Stimulated activated CD4-positive, alpha-beta T cell treated with anti-CD3 and anti-CD28 coated beads, Interleukin-1b, Interleukin-23, amount 100 ng/mL, for 24 hours (primary cell): ENCODE data around the gene MYH6.
A peak's percentile ranks its signal among the peaks of the same experiment; 100 is the strongest.

Experiments
- DNase-seq, 4 experiments: peaks; one replicate each; pipeline ENCODE4 v3.0.0-alpha.2; 2020; ENCODE audit warnings: low read depth in 4 of 4, low spot score in 1 of 4

MYH6 gene

DNA sequence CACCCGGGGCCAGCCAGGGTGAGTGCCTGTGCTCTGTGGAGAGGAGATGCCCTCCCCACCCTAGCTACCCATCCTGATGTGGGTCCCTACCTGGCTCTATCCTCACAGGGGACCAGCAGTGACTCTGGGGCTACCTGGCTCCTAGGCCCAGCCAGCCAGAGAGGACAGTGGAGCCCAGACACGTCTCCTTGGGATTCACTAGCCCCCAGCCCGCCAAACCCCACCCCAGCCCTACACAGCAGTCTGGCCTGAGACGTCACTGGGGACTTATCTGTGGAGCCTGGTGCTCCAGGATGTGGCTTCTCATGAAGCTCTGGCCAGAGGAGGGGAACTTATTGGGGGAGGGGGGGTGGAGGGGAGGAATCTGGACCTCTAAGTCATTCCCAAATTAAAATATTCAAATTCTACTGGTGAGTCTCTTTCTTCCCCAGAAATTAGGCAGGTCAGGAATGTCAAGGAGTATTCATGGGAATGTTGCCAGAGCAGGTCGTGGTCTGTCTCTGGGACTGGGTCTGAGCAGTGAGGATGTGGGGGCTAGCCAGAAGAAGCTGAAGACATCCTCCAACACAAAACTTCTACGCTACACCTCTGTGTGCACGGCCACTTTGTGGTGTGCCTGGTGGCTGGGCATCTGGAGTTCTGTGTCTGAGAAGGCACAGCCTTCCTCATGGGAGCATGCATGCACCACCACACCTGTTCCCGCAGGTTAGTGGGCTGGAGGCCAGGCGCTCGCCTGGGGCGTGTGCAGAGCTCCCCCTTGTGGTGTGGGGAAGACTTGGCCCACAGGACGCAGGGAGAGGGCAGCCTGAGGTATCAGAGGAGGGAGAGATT is 28.5 kb downstream of the MYH6 start:
- peak; percentile 38 to 54 (median 42) for DNase-seq

DNA sequence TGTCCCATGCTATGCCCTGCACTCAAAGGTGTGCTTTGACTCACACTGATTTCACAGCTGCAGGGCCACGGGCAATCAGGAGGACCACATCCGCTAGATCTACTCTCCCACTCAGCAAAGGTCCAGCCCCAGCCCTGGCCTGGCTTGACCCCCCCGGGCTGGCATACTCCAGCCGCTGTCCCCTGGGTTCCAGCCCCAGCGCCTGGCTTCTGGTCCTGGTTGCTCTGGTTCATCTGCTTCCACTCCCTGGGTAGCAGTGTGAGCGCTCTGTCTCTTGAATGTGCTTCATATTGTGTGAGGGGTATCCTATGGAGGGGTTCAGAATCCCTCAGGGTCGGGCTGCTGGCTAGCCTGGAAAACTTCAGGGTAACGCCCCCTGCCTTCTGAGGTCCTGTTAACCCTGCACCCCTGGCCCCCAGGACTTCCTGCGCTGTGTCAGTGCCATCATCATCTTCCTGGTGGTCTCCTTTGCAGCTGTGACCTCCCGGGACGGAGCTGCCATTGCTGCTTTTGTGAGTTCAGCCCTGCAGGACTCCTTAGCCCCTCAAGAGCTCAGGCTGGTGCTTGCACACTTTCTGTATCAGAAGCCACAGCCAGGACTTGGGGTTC is 29.4 kb downstream of the MYH6 start:
- no peak for DNase-seq

- no peak for DNase-seq
Measured at GRCh38 chr14:23377573-23378563, 30.2 kb downstream of the MYH6 start.

DNA sequence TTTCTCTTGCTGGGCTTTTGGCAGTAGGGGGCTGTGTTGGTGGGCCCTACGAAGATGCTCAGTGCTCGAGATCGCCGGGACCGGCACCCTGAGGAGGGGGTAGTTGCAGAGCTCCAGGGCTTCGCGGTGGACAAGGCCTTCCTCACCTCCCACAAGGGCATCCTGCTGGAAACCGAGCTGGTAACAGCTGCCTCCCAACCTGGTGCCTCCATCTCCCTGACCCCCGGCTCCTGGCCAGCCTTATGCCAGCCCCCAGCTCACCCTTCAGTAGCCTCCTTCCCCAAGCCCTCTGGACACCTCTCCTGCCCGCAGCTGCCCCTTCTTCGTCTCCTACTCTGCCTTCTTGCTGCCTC is 30.9 kb downstream of the MYH6 start:
- DNase-seq: no peak

DNA sequence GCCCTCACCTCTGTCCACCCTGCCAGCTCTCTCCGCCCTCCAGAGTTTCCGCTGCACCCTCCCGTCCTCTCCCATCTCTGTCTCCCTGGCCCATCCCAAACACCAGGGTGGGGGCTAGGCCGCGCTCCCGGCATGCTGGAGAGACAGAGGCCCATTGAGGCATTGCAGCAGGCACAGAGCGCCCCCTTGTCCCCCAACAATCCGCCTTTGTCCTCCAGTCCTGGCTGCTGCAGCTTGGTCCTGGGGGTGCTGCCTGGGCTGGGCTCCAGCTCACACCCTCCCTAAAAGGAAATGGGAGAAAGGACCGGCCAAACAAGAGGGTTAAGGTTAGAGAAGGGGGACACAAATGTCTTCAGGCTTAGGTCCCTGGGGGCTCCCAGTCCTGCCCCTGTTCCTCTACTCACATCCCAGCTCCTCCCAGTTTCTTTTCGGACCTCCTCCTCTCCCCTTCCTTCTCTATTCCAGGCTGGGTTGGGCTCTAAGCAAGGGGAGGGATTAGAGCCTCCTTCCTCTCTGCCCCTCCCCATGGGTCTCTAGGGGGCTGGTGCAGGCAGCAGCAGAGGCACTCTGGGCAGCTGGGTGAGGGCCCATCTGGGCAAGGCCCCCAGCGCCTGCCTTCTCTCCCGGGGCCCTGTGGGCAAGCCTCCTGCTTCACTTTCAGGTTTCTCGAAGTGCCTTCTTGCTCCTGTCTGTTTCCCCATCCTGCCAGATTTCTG is 31.4 kb downstream of the MYH6 start, which contains the start of gene CMTM5:
CMTM5 (plus strand) TSS at position 565 of the 716 bp plus-strand sequence. CDS start 206 bp downstream, outside the sequence.
- DNase-seq: no peak

GRCh38 chr14:23375527-23376251 is 32.4 kb downstream of the MYH6 start:
- DNase-seq: no peak

DNA sequence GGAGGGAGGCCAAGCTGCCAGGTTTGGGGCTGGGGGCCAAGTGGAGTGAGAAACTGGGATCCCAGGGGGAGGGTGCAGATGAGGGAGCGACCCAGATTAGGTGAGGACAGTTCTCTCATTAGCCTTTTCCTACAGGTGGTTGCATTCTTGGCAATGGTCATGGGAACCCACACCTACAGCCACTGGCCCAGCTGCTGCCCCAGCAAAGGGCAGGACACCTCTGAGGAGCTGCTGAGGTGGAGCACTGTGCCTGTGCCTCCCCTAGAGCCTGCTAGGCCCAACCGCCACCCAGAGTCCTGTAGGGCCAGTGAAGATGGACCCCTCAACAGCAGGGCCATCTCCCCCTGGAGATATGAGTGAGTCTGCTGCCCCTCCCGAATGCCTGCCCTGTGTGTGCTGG is 35.0 kb downstream of the MYH6 start:
- no peak for DNase-seq

DNA sequence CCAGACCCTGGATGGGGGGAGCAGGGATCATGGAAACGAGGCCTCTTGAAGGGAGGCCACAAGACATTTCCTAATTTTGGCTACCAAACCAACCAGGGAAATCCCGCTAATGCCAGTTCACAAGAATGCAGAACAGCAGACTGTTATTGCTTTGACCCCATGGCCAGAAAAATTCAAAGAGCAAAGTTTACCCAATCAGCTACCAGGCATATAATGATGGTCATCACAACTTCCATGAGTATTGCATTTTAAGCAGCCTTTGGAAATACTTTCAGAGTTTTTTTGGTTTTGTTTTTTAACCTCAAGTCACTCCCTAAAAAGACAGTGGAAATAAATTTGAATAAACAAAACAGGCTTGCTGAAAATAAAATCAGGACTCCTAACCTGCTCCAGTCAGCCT is 35.6 kb downstream of the MYH6 start, which contains the start of gene IL25:
IL25 (plus strand) TSS at position 301 of the 400 bp plus-strand sequence.
- DNase-seq: no peak

GRCh38 chr14:23371865-23372264 is 36.2 kb downstream of the MYH6 start:
- no peak for DNase-seq

- no peak for DNase-seq
Measured at GRCh38 chr14:23370221-23370620, 37.9 kb downstream of the MYH6 start.

GRCh38 chr14:23366426-23366921 is 41.6 kb downstream of the MYH6 start:
- DNase-seq: no peak

GRCh38 chr14:23365732-23366425 is 42.2 kb downstream of the MYH6 start:
- no peak for DNase-seq

GRCh38 chr14:23365036-23365731 is 42.9 kb downstream of the MYH6 start, which contains the start of gene EFS:
TSS of gene EFS (minus strand) at chr14:23365172. CDS start at chr14:23365025, 147 bp downstream.
- DNase-seq: no peak

DNA sequence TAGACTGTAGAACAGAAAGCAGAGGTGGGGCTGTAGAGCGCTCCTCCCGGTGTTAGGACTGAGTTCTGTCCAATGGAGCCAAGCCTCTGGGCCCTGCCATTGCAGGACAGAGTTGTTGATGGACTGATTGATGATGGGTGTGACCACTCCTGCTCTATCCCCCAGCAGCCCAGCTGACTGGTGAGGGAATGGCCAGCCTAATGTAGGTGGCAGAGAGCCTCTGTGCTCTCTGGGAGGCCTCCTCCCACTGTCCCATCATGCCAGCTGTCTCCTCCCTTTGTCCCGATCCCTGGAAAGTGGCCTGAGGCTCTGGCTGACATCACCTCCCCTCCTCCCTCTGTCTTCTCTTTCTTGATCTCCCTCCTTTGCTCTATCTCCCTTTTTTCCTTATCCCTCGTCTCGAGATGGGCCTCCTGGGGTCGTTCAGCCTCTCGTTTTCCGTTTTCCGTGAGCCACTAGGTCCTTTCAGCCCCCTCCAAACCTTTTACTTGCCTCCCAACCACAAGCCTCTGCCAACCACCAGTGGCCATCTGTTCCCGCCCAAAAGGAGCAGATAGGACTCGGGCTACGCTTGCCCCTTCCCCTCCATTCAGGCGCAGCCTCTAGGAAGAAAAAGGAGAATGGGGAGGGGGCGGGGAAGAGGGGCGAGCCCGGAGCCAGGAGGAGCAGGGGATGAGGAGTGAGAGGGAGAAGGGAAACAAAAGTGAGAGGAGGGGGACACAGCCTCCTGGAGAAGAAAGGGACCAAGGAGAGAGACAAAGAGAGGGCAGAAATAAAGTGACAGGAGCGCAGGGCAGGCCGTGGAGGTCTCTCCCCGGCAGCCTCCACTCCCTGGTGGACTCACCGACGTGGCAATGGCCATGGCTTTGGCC is 43.7 kb downstream of the MYH6 start:
- DNase-seq: no peak

- no peak for DNase-seq
Measured at GRCh38 chr14:23362200-23362599, 45.9 kb downstream of the MYH6 start.

- DNase-seq: no peak
Measured at GRCh38 chr14:23361763-23362162, 46.3 kb downstream of the MYH6 start.

DNA sequence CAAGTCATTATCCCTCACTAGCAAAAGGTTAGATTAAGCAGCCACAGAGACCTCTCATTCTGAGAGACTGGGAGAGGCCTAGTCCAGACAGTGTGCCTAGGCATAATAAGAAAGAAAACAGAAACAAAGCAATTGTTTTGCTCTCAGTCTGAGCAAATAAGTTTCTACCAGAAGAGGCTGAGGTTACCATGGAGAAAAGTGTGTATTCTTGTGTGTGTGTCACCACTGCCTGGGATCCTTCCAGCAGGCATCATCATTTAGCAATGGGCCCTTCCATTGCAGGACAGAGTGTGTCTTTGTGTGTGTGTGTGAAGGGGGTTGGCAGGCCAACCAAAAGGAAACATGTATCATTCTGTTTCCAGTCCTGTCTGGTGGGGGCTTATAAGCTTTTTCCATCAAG is 46.8 kb downstream of the MYH6 start:
- no peak for DNase-seq

- no peak for DNase-seq
Measured at GRCh38 chr14:23360496-23360895, 47.6 kb downstream of the MYH6 start.
